Measurements from ENCODE around the gene COL5A1. TPM values are rescaled to one million over a fixed set of nuclear protein-coding genes. Genes with fewer than 3 reads are reported as not detected.

Gene COL5A1
- total RNA-seq, 2 donors from 2014 or later: 10.9 to 22.0 TPM

DNA sequence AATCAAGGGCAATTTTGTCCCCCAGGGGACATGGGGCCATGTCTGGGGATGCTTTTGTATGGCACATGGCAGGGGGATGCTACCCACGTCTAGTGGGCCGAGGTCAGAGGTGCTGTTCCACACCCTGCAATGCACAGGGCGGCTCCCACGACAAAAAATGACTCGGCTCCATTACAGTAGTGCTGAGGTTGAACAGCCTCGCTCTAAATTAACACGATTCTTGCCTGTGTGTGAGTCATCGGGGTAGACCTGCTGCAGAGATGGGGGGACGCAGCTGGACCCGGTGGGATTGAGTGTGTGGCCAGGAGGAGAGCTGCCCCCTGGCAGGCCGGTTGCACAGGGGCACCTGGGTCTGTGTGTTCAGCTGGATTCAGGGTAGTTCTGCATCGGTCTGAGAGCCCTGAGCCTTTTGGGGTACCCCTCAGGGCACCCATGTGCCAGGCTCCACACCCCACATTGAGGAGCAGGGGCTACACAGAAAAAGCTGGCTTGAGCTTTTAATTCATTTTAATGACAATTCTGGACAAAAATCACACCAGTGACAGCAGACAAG is 20.0 kb upstream of the COL5A1 start:
- no peak for DNase-seq (ENCODE audit: low spot score)
- H3K27me3 ChIP-seq: no peaks in the 10 kb centered on the region

DNA sequence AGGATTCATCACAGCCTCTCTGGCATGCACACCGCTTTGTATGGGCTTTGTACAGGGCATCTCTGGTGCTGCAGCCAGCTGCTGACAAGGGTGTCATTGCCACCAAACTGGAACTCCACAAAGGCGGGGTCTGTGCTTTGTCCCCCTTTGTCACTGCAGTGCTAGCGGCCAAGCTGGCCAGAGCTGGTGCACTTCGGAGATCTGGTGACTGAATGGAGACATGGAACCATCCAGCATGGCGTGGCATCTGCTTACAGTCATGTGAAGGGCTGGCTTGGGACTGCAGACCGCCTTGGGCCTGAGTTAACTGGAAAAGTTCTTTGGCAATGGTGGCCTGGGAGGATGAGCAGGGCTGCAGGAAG is 18.7 kb upstream of the COL5A1 start:
- Histone ChIP-seq H3K4me1 (no peaks in the 10 kb centered on the region), H3K36me3 (no peaks in the 10 kb centered on the region), H3K4me3 (no peak overlapping the region), H3K27me3 (no peaks in the 10 kb centered on the region), H3K9me3 (no peaks in the 10 kb centered on the region), H3K27ac (no peak overlapping the region)
- TF ChIP-seq, protein P1, sequence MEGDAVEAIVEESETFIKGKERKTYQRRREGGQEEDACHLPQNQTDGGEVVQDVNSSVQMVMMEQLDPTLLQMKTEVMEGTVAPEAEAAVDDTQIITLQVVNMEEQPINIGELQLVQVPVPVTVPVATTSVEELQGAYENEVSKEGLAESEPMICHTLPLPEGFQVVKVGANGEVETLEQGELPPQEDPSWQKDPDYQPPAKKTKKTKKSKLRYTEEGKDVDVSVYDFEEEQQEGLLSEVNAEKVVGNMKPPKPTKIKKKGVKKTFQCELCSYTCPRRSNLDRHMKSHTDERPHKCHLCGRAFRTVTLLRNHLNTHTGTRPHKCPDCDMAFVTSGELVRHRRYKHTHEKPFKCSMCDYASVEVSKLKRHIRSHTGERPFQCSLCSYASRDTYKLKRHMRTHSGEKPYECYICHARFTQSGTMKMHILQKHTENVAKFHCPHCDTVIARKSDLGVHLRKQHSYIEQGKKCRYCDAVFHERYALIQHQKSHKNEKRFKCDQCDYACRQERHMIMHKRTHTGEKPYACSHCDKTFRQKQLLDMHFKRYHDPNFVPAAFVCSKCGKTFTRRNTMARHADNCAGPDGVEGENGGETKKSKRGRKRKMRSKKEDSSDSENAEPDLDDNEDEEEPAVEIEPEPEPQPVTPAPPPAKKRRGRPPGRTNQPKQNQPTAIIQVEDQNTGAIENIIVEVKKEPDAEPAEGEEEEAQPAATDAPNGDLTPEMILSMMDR (IDR thresholded peaks at IDR 0.05): no peak
- no peak for DNase-seq (ENCODE audit: low spot score)

More for the DNA sequence above, 20.0 kb upstream of the COL5A1 start:
- Histone ChIP-seq H3K4me3 (no peak overlapping the region), H3K36me3 (no peaks in the 10 kb centered on the region), H3K27ac (no peak overlapping the region), H3K4me1 (no peaks in the 10 kb centered on the region), H3K9me3 (no peaks in the 10 kb centered on the region)
- TF ChIP-seq, protein P1 (IDR thresholded peaks at IDR 0.05): no peak

DNA sequence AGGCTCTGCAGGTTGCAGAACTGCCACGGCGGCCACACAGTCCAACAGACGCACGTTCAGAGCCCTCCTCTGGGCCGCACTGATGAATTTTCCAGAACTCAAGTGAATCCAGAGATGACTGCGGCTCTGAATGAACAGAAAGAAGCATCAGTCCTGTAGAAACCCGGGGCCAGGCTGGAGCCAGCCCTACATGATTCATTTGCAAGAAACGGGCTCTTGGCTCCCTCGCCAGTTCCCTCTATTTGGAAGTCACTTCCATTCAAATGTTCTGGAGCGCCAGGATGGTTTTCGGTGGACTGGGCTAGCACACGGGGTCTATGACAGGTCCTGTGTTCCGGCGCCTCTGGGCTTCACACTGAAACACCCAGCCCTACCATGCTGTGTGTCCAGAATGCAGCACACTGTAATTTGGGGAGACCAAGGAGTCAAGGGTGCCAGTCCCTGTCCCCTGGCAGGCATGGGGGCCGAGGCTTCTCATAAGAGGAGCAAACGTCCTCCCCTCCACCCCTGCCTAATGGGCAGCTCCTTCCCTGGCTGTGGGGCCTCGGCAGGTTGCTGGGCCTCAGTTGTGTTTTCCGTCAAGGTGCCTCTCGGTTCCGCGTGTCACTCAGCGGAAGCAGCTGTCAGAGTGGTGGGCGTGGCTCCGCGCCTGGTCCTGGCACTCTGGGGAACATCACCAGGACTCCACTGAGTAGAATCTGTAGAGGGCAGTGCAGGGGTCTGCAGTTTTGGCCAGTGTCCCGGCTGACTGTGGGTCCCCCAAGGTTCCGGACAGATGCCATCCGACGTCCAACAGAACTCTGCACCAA is 18.1 kb upstream of the COL5A1 start:
- no peak overlapping the region for H3K27ac ChIP-seq
- DNase-seq (ENCODE audit: low spot score): no peak
- H3K9me3 ChIP-seq: no peaks in the 10 kb centered on the region
- TF ChIP-seq, protein P1 (IDR thresholded peaks at IDR 0.05): no peak
- no peak overlapping the region for H3K4me3 ChIP-seq
- no peaks in the 10 kb centered on the region for H3K36me3 ChIP-seq
- no peaks in the 10 kb centered on the region for H3K4me1 ChIP-seq
- H3K27me3 ChIP-seq: no peaks in the 10 kb centered on the region

DNA sequence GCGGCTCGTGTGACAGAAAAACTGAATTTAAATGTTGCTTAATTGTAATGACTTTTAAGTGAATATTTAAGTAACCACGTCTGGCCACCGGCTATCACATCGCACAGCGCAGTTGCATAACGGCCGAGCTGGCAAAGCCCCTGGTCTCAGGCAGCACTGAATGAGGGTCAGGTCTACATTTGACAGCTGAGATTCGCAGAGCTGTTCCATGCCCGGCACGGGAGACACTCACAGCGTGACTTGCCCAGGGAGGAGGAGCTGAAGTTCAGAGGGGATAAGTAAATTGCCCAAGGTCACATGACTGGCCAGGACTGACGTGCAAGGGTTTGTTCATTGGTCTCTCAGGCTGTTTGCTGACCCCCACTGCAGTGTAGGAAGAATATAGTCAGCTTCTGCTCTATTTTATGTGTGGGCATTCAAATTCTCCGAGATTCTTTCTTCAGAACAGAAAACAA is 17.4 kb upstream of the COL5A1 start:
- DNase-seq (ENCODE audit: low spot score): no peak
- TF ChIP-seq, protein P1 (IDR thresholded peaks at IDR 0.05): no peak
- H3K4me1 ChIP-seq: no peaks in the 10 kb centered on the region

DNA sequence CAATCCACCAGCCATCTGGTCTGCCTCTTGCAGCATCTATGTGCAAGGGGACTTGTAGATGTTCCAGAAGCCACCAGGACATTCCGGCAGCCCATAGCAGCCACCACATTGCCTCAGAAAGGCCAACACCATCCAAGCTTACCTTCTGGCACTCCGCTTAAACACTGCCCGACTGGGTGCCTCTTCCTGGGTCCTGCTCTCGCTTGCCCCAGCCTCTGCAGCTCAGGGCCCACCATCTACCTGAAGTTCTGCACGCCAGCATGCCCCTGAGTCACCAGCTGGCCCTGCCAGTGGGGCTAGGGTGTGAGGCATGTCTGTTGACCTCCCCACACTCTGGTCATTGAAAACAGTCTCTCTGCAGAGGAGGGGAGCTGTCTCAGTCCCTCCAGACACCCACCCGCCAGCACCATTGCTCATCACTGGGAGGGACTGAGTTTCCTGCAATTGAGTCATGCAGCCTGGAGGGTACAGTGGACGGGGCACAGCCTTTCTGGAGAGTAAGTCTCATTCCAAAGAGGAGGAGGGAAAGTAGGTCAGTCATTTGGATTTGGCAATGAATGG is 16.9 kb upstream of the COL5A1 start:
- Histone ChIP-seq H3K4me3 (no peak overlapping the region), H3K27ac (no peak overlapping the region), H3K4me1 (no peaks in the 10 kb centered on the region), H3K9me3 (no peaks in the 10 kb centered on the region), H3K27me3 (no peaks in the 10 kb centered on the region), H3K36me3 (no peaks in the 10 kb centered on the region)
- TF ChIP-seq, protein P1 (IDR thresholded peaks at IDR 0.05): no peak
- DNase-seq (ENCODE audit: low spot score): no peak

More for the DNA sequence above, 17.4 kb upstream of the COL5A1 start:
- H3K27me3 ChIP-seq: no peaks in the 10 kb centered on the region
- H3K27ac ChIP-seq: no peak overlapping the region
- H3K9me3 ChIP-seq: no peaks in the 10 kb centered on the region
- H3K4me3 ChIP-seq: no peak overlapping the region
- no peaks in the 10 kb centered on the region for H3K36me3 ChIP-seq

All from right atrium auricular region (tissue), 2 donors.